Astrocyte (in vitro differentiated cells and primary cell): ENCODE measurements around the gene EDNRA. TPM values are rescaled to one million over a fixed set of nuclear protein-coding genes. Genes with fewer than 3 reads are reported as not detected.

Experiments
- DNase-seq: peaks from one replicate; pipeline ENCODE4 v3.0.0-alpha.2; 2010; ENCODE audit warnings: low read depth
- FAIRE-seq: peaks from 2 replicates; lab custom pipeline; 2011; peaks lifted over from hg19 to GRCh38; lab: Jason Lieb, UNC
- H2AFZ ChIP-seq: 2 replicates; pipeline ENCODE4 v1.6.0; 2012; ENCODE audit warnings: low read depth, low read length, inconsistent platforms
- H3K27ac ChIP-seq: 2 replicates; pipeline ENCODE4 v1.5.1; 2011; ENCODE audit warnings: low read depth, low read length, inconsistent platforms
- H3K27me3 ChIP-seq: 2 replicates; pipeline ENCODE4 v1.6.0; 2011; ENCODE audit warnings: low read length, inconsistent platforms; ENCODE audit not compliant: insufficient read depth
- H3K36me3 ChIP-seq: 2 replicates; pipeline ENCODE4 v1.5.1; 2011; ENCODE audit warnings: low read length, inconsistent platforms; ENCODE audit not compliant: insufficient read depth
- H3K4me1 ChIP-seq: 2 replicates; pipeline ENCODE4 v1.5.1; 2011; ENCODE audit warnings: low read length, inconsistent platforms; ENCODE audit not compliant: insufficient read depth
- H3K4me2 ChIP-seq: 2 replicates; pipeline ENCODE4 v1.6.0; 2012; ENCODE audit warnings: low read length, inconsistent platforms
- H3K4me3 ChIP-seq: 2 replicates; pipeline ENCODE4 v1.5.1; 2011; ENCODE audit warnings: low read depth, mild to moderate bottlenecking, low read length, inconsistent platforms; ENCODE audit not compliant: insufficient read depth
- H3K79me2 ChIP-seq: 2 replicates; pipeline ENCODE4 v1.6.0; 2012; ENCODE audit warnings: mild to moderate bottlenecking, low read length, inconsistent platforms; ENCODE audit not compliant: insufficient read depth
- H3K9ac ChIP-seq: 2 replicates; pipeline ENCODE4 v1.6.0; 2012; ENCODE audit warnings: mild to moderate bottlenecking, low read length, inconsistent platforms
- H3K9me3 ChIP-seq: 2 replicates; pipeline ENCODE4 v1.5.1; 2012; ENCODE audit warnings: low read depth, mild to moderate bottlenecking, low read length, inconsistent platforms; ENCODE audit not compliant: insufficient read depth
- H4K20me1 ChIP-seq: 2 replicates; pipeline ENCODE4 v1.6.0; 2012; ENCODE audit warnings: low read length, inconsistent platforms; ENCODE audit not compliant: insufficient read depth
- H3K27ac Mint-ChIP-seq: one replicate; pipeline ENCODE4 v1.8.0; 2021; ENCODE audit warnings: mild to moderate bottlenecking, mixed read lengths; ENCODE audit not compliant: unreplicated experiment
- H3K27me3 Mint-ChIP-seq: one replicate; pipeline ENCODE4 v1.8.0; 2021; ENCODE audit warnings: low read depth, mixed read lengths; ENCODE audit not compliant: unreplicated experiment
- H3K36me3 Mint-ChIP-seq: one replicate; pipeline ENCODE4 v1.8.0; 2021; ENCODE audit warnings: low read depth, mixed read lengths; ENCODE audit not compliant: unreplicated experiment
- H3K4me1 Mint-ChIP-seq: one replicate; pipeline ENCODE4 v1.8.0; 2021; ENCODE audit warnings: low read depth, mixed read lengths; ENCODE audit not compliant: unreplicated experiment
- H3K4me3 Mint-ChIP-seq: one replicate; pipeline ENCODE4 v1.8.0; 2021; ENCODE audit warnings: mild to moderate bottlenecking, moderate library complexity, mixed read lengths; ENCODE audit not compliant: unreplicated experiment
- H3K9me3 Mint-ChIP-seq: one replicate; pipeline ENCODE4 v1.8.0; 2021; ENCODE audit warnings: mild to moderate bottlenecking, mixed read lengths; ENCODE audit not compliant: unreplicated experiment
- CTCF ChIP-seq: IDR thresholded peaks from 2 replicates; pipeline ENCODE4 v1.5.1; 2011; ENCODE audit warnings: low read depth, mild to moderate bottlenecking, inconsistent platforms, low read length, moderate library complexity; ENCODE audit not compliant: insufficient read depth
- EZH2 ChIP-seq: IDR thresholded peaks from 2 replicates; pipeline ENCODE4 v1.6.1; 2012; ENCODE audit warnings: mild to moderate bottlenecking, low read length, inconsistent platforms; ENCODE audit not compliant: insufficient read depth
- total RNA-seq: library from RNA; stranded (reverse); gene quantifications from 2 replicates; pipeline ENCODE4 v1.2.1, GENCODE V29; 2021

Gene EDNRA
- total RNA-seq, 1 donor from 2014 or later, result 6.4 TPM

- no peak overlapping the region for H3K9ac ChIP-seq
- Mint-ChIP-seq H3K4me3 (no peak overlapping the region), H3K9me3 (no peaks in the 10 kb centered on the region), H3K27ac (no peak overlapping the region), H3K36me3 (peaks cover 2% of the 10 kb centered on the region), H3K4me1 (no peaks in the 10 kb centered on the region), H3K27me3 (no peaks in the 10 kb centered on the region)
- FAIRE-seq, result peak; percentile 83
- no peaks in the 10 kb centered on the region for H3K9me3 ChIP-seq
- H3K4me2 ChIP-seq, result peak overlapping the region; percentile 39
- no peak overlapping the region for H2AFZ ChIP-seq
- H3K4me1 ChIP-seq, result peaks cover 6% of the 10 kb centered on the region
- peaks cover under 1% of the 10 kb centered on the region for H3K36me3 ChIP-seq
- H3K79me2 ChIP-seq, result peaks cover 2% of the 10 kb centered on the region
- H3K27ac ChIP-seq, result peak overlapping the region; percentile 49
- no peaks in the 10 kb centered on the region for H4K20me1 ChIP-seq
- no peaks in the 10 kb centered on the region for H3K27me3 ChIP-seq
- no peak overlapping the region for H3K4me3 ChIP-seq
- DNase-seq, result peak; percentile 73
- no peak for TF ChIP-seq EZH2
- TF ChIP-seq CTCF, result peak; percentile 99
These were observed 38.2 kb downstream of the EDNRA start for GRCh38 chr4:147518846-147519767.

GRCh38 chr4:147524601-147525000, 43.7 kb downstream of the EDNRA start:
- Mint-ChIP-seq H3K27me3 (no peaks in the 10 kb centered on the region), H3K27ac (no peak overlapping the region), H3K9me3 (no peaks in the 10 kb centered on the region), H3K36me3 (peaks cover 6% of the 10 kb centered on the region), H3K4me1 (no peaks in the 10 kb centered on the region), H3K4me3 (no peak overlapping the region)
- no peak overlapping the region for H3K27ac ChIP-seq
- H4K20me1 ChIP-seq, result no peaks in the 10 kb centered on the region
- TF ChIP-seq EZH2 (no peak), CTCF (no peak)
- H3K79me2 ChIP-seq, result no peaks in the 10 kb centered on the region
- no peak overlapping the region for H3K4me3 ChIP-seq
- no peaks in the 10 kb centered on the region for H3K4me1 ChIP-seq
- no peaks in the 10 kb centered on the region for H3K9me3 ChIP-seq
- H3K36me3 ChIP-seq, result no peaks in the 10 kb centered on the region
- no peak overlapping the region for H3K9ac ChIP-seq
- no peaks in the 10 kb centered on the region for H3K27me3 ChIP-seq
- FAIRE-seq, result no peak
- H3K4me2 ChIP-seq, result no peak overlapping the region
- peak; percentile 12 for DNase-seq
- no peak overlapping the region for H2AFZ ChIP-seq
